Aorta (tissue), 5 donors: Measurements from ENCODE around the gene KIF1B. TPM values are rescaled to one million over a fixed set of nuclear protein-coding genes. Genes with fewer than 3 reads are reported as not detected.
A peak's percentile ranks its signal among the peaks of the same experiment; 100 is the strongest.
"Not testable (repeated sequence)": the region's sequence is repeated elsewhere in the genome, so short reads cannot be mapped to it uniquely, and the experiment has no call there.

Experiments used
- ATAC-seq: fragments of 200-7000 bp; cut with Tn5 transposase; one replicate; pipeline ENCODE4 v1.9.1; 2022; ENCODE audit warnings: moderate library complexity; ENCODE audit not compliant: low FRiP score
- DNase-seq, 2 donors: peaks; one replicate each; pipeline ENCODE4 v3.0.0-alpha.2; 2020
- H3K27ac ChIP-seq, 2 donors: one replicate each; pipeline ENCODE4 v1.5.1; 2013; ENCODE audit warnings: low read length in 2 of 2, mild to moderate bottlenecking in 2 of 2, moderate library complexity in 2 of 2, control low read depth in 1 of 2, inconsistent platforms in 1 of 2, low read depth in 1 of 2
- H3K27me3 ChIP-seq, 2 donors: one replicate each; pipeline ENCODE4 v1.6.1; 2013; ENCODE audit warnings: control low read depth in 1 of 2, low read length in 1 of 2, mild to moderate bottlenecking in 1 of 2, moderate library complexity in 1 of 2; ENCODE audit not compliant: insufficient read depth in 2 of 2, control insufficient read depth in 1 of 2
- H3K36me3 ChIP-seq, 2 donors: one replicate each; pipeline ENCODE4 v1.6.1; 2013; ENCODE audit warnings: control low read depth in 1 of 2, low read length in 1 of 2, mild to moderate bottlenecking in 1 of 2; ENCODE audit not compliant: insufficient read depth in 2 of 2, control insufficient read depth in 1 of 2
- H3K4me1 ChIP-seq, 2 donors: one replicate each; pipeline ENCODE4 v1.6.1; 2013; ENCODE audit warnings: low read length in 2 of 2, control low read depth in 1 of 2, mild to moderate bottlenecking in 1 of 2, moderate library complexity in 1 of 2; ENCODE audit not compliant: insufficient read depth in 2 of 2, control insufficient read depth in 1 of 2
- H3K4me3 ChIP-seq, 2 donors: one replicate each; pipeline ENCODE4 v1.5.1; 2013; ENCODE audit warnings: low read length in 2 of 2, control low read depth in 1 of 2, mild to moderate bottlenecking in 1 of 2
- H3K9me3 ChIP-seq: one replicate; pipeline ENCODE4 v1.6.1; 2013; ENCODE audit warnings: mild to moderate bottlenecking, low read length; ENCODE audit not compliant: control insufficient read depth
- WGBS, 2 donors: extraction: QIAGEN DNeasy Blood & Tissue Kit; methylation state at CpG; one replicate each; pipeline ENCODE4 v1.1.7; 2013; 5-methylcytosine and 5-hydroxymethylcytosine counted together
- intact Hi-C, 2 donors: fragments of 100-400 bp; cut with DNase I; formaldehyde crosslinking; loops; one replicate each; pipeline versions ENCODE4 v1.14.2 to v1.15.0; 2022
- polyA plus RNA-seq, 2 donors: library from polyadenylated mRNA; stranded (reverse); fragments of 200-250 nt; gene quantifications; one replicate each; pipeline ENCODE4 v1.2.3, GENCODE V29; 2013
- total RNA-seq, 2 donors: library from RNA; stranded (reverse); fragmentation: NEBNext Ultra II Directional; extraction: Animal tissue kit (Norgen Biotek cat#: 25700); gene quantifications; one replicate each; pipeline ENCODE4 v1.2.1, GENCODE V29; 2021
- donor health status: healthy with polysubstance abuse.
- donor health status: Bipolar disorder and iron deficiency.
- donor health status: DM: no; HTN: no; CAD: no.
- donor health status: DM: no; HTN: no; CAD: no.
- donor health status: DM: yes; HTN: yes; CAD: no.

Gene KIF1B
- total and polyA plus RNA-seq, 4 donors = 7.4 to 67.6 (median 35.1) TPM

- Histone ChIP-seq H3K4me3 (no peak overlapping the region), H3K9me3 (no peaks in the 10 kb centered on the region), H3K27me3 (no peaks in the 10 kb centered on the region), H3K36me3 (no peaks in the 10 kb centered on the region), H3K4me1 (peaks cover 6 to 11% of the 10 kb centered on the region in 2 donors), H3K27ac (peak overlapping the region in 1 of 2 donors; percentile 57)
- 31 to 32% methylated on average over 7 of the region's 7 CpGs for WGBS, 2 donors
- ATAC-seq (no peak), DNase-seq (no peak)
- intact Hi-C loops = loop anchor here in 1 of 2 donors (5.0 to 10.0 kb wide), 2 partner anchors 36 to 69 kb away; no protein-coding TSS in a partner anchor
These were observed 5.8 kb downstream of the KIF1B start for GRCh38 chr1:10216090-10216749.

GRCh38 chr1:10217748-10218441 lies 7.5 kb downstream of the KIF1B start:
- Histone ChIP-seq H3K36me3 (no peaks in the 10 kb centered on the region), H3K4me1 (peaks cover 6 to 11% of the 10 kb centered on the region in 2 donors), H3K9me3 (no peaks in the 10 kb centered on the region), H3K4me3 (no peak overlapping the region), H3K27me3 (no peaks in the 10 kb centered on the region), H3K27ac (peak overlapping the region in 1 of 2 donors; percentile 57)
- no peak for DNase-seq
- no peak for ATAC-seq
- WGBS, 2 donors = 30 to 33% methylated on average over 5 of the region's 5 CpGs
- intact Hi-C loops = loop anchor here in 1 of 2 donors (5.0 to 10.0 kb wide), 2 partner anchors 34 to 67 kb away; no protein-coding TSS in a partner anchor

GRCh38 chr1:10220200-10220599 lies 9.8 kb downstream of the KIF1B start:
- Histone ChIP-seq H3K36me3 (no peaks in the 10 kb centered on the region), H3K27ac (no peak overlapping the region), H3K9me3 (no peaks in the 10 kb centered on the region), H3K4me3 (no peak overlapping the region), H3K4me1 (peaks cover 6 to 11% of the 10 kb centered on the region in 2 donors), H3K27me3 (no peaks in the 10 kb centered on the region)
- ATAC-seq (no peak), DNase-seq (no peak)
- intact Hi-C loops = no loop called here

- H3K36me3 ChIP-seq, DNase-seq, H3K9me3 ChIP-seq, H3K27ac ChIP-seq, H3K27me3 ChIP-seq, H3K4me3 ChIP-seq, intact Hi-C loops, ATAC-seq: not testable (repeated sequence)
- 82 to 86% methylated on average over 6 of the region's 6 CpGs for WGBS, 2 donors
- peaks cover 6 to 11% of the 10 kb centered on the region in 2 donors for H3K4me1 ChIP-seq
These were observed 10.3 kb downstream of the KIF1B start for GRCh38 chr1:10220657-10221056.

GRCh38 chr1:10225573-10225972 lies 15.2 kb downstream of the KIF1B start:
- ATAC-seq (no peak), DNase-seq (no peak)
- no peaks in the 10 kb centered on the region for H3K9me3 ChIP-seq
- H3K27me3 ChIP-seq = no peaks in the 10 kb centered on the region
- no peaks in the 10 kb centered on the region for H3K36me3 ChIP-seq
- 5 to 10% methylated on average over 1 of the region's 1 CpG for WGBS, 2 donors
- no peaks in the 10 kb centered on the region for H3K4me1 ChIP-seq
- H3K4me3 ChIP-seq = no peak overlapping the region
- intact Hi-C loops = no loop called here
- no peak overlapping the region for H3K27ac ChIP-seq

- no peak overlapping the region for H3K27ac ChIP-seq
- no peaks in the 10 kb centered on the region for H3K4me1 ChIP-seq
- H3K9me3 ChIP-seq = no peaks in the 10 kb centered on the region
- H3K4me3 ChIP-seq = no peak overlapping the region
- ATAC-seq = no peak
- intact Hi-C loops = no loop called here
- no peak for DNase-seq
- no peaks in the 10 kb centered on the region for H3K27me3 ChIP-seq
- H3K36me3 ChIP-seq = no peaks in the 10 kb centered on the region
- 58 to 62% methylated on average over 2 of the region's 2 CpGs for WGBS, 2 donors
These were observed 18.2 kb downstream of the KIF1B start for GRCh38 chr1:10228528-10228927.

- ATAC-seq (no peak), DNase-seq (no peak)
- no peaks in the 10 kb centered on the region for H3K4me1 ChIP-seq
- H3K27ac ChIP-seq = no peak overlapping the region
- WGBS, 2 donors = 89 to 91% methylated on average over 5 of the region's 5 CpGs
- intact Hi-C loops = no loop called here
- H3K27me3 ChIP-seq = no peaks in the 10 kb centered on the region
- no peak overlapping the region for H3K4me3 ChIP-seq
- no peaks in the 10 kb centered on the region for H3K9me3 ChIP-seq
- H3K36me3 ChIP-seq = no peaks in the 10 kb centered on the region
These were observed 19.5 kb downstream of the KIF1B start for GRCh38 chr1:10229903-10230302.

- H3K9me3 ChIP-seq = no peaks in the 10 kb centered on the region
- no peaks in the 10 kb centered on the region for H3K27me3 ChIP-seq
- H3K36me3 ChIP-seq = no peaks in the 10 kb centered on the region
- intact Hi-C loops = no loop called here
- no peak overlapping the region for H3K27ac ChIP-seq
- no peaks in the 10 kb centered on the region for H3K4me1 ChIP-seq
- ATAC-seq (no peak), DNase-seq (no peak)
- WGBS, 2 donors = 8 to 9% methylated on average over 5 of the region's 5 CpGs
- H3K4me3 ChIP-seq = no peak overlapping the region
These were observed 21.8 kb downstream of the KIF1B start for GRCh38 chr1:10232163-10232562.
